Stimulated activated CD8-positive, alpha-beta memory T cell treated with anti-CD3 and anti-CD28 coated beads, Interleukin-15, amount 100 ng/mL, for 1 hour (primary cell): ENCODE results near the gene FGFR2.

Source experiments
- DNase-seq: peaks from one replicate; pipeline ENCODE4 v3.0.0-alpha.2; 2020; ENCODE audit warnings: low read depth

Gene FGFR2

DNA sequence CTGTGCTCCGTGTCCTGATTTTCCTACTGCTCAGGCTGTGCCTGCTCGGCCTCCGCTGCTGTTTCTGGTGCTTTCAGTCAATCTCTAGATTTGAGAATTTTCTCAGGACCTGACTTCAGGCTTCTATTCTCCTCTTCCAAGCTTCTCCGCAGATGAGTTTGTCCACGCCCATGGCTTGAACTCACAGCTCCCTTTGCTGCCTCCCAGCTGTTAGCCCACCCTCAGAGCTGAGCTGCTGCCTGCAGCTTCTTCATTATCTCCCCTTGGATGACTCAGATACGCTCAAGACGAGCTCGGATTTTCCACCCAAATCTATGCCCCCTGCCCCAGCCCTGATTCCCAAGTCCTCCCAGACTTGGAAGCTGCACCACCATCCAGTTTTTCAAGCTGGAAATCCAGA, 104.7 kb downstream of the FGFR2 start:
- no peak for DNase-seq

- DNase-seq = no peak
These were observed 107.2 kb downstream of the FGFR2 start for GRCh38 chr10:121490871-121491519.

DNA sequence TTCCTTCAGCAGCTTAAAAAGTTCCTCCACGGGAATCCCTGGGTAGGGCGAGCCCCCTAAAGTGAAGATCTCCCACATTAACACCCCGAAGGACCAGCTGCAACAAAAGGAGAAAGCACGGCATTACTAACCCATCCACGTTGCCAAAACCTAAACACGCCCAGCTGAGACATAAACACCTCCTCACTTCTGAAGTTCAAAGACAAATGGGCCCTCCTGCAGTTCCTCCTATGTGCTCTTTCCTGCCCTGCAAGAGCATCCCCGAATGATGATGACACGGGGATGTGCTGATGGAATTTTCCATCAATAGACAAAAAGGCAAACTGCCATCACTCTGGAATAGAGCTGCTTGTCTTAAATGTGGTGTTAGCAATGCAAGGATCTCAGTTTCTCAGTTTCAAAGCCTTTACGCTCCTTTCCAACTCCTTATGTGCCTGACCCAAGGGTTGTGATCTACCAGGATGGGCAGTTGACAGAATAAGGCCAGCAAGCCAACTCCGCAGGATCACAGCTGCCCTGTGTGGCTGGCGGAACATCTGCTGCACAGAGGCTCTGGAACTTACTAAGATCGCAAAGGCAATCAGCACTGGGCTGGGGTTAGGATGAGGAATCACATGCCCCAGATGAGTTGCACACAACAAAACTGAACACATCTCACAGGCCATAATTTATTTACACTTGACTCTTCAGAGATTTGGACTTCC, 112.7 kb downstream of the FGFR2 start:
- DNase-seq = no peak

DNA sequence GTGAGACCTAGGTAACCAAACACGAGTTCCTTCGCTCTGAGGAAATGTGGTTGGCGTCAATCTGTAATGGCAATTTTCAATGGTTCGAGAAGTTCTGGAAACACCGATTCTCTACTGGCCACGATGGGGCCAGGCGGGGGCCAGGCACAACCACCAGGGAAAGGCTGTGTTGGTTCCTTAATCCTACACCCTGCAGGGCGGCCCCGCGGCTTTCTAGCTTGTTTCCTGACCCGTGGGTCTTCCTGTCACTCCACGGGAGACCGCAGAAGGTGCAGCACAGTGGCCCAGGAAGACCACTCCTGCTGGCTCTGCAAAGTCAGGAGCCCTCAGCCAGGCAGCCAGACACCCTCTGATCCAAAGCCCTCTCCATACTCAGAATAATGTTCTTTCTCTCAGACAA, 113.4 kb downstream of the FGFR2 start:
- no peak for DNase-seq

- DNase-seq = no peak
These were observed 113.8 kb downstream of the FGFR2 start for GRCh38 chr10:121484401-121484800.

- no peak for DNase-seq
These were observed 117.1 kb downstream of the FGFR2 start for GRCh38 chr10:121481180-121481579.

DNA sequence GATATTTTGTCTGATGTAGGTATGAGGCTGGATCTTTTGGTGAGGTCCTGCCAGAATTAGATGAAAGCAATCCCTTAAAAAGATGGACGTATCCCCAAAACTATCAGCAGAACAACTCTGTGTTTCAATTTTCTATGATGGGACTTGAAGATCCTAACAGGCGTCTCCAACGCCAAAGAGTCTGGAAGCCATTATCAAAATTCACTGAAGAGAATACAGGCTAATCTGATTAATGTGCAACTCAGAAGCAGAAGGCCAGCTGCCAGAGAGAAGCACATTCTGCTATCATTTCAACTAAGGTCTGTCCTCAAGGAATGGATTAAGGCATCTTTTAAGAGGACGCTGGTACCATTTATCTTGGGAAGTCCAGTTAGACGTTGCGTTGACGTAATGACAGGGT, 119.7 kb downstream of the FGFR2 start:
- DNase-seq = no peak

- DNase-seq = no peak
These were observed 128.2 kb downstream of the FGFR2 start for GRCh38 chr10:121469797-121470606.

DNA sequence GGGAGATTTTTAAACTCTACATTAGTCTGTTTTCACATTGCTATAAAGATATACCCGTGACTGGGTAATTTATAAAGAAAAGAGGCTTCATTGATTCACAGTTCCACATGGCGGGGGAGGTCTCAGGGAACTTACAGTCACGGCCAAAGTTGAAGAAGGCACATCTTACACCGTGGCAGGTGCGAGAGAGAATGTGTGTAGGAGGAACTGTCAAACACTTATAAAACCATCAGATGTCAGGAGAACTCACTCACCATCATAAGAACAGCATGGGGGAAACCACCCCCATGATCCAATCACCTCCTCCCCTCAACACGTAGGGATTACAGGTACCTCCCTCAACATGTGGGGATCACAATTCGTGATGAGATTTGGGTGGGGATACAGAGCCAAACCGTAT, 129.5 kb downstream of the FGFR2 start:
- no peak for DNase-seq

DNA sequence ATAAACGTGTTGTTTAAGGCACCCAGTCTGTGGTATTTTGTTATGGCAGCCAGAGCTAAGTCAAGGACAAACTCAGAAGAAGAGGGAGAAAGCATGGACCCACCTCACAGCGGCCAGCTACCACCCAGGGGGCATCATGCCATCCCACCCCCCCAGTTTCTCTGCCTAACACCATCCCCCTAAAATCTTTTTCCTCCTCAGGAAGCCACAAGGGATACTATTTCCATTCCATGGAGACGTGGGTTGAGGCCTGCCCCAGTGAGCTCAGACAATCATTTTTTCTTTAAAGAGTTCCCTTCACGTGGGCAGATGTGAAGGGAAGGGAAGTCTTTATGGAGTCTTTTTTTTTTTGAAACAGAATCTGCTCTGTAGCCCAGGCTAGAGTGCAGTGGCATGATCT, 131.8 kb downstream of the FGFR2 start:
- DNase-seq = no peak

DNA sequence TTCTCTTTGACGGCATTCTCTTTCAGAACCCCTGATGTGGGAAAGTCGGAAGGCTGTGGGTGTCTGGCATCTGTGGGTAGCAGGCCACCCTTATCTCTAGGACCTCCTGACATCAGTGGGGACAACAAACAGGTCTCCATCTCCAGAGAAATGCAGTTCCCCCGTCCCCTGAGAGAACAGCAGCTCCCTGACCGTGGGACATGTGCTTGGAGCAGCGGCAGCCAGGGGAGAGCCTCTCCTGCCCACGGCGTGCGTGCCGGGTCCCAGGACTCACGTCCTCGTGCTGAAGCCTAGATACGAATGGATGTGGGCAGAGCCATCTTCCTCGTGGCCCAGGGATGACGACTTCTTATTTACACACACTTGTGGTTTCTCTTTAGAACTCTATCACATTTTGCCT, 133.0 kb downstream of the FGFR2 start:
- DNase-seq = no peak

GRCh38 chr10:121464517-121464916, 133.7 kb downstream of the FGFR2 start:
- DNase-seq = no peak

GRCh38 chr10:121462955-121463354, 135.3 kb downstream of the FGFR2 start:
- DNase-seq = no peak

GRCh38 chr10:121462281-121462680, 136.0 kb downstream of the FGFR2 start:
- DNase-seq = no peak

DNA sequence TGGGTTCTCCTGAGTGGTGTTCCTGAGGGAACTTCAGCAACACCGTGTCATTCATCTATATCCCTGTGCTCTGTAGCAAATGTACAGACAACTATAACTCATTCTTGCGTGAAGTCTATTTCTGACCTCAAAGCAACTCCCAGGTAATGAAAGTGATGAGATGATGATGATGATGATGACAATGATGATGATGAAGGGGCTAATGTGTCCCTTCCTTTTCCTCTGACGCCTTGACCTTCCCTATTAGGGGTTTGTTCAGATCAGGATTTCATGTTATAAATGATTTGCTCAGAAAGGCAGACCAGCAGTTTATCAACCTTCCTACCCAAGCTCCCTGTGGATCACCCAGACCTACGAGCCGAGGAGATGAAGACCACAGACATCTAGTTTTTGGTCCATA, 136.9 kb downstream of the FGFR2 start:
- no peak for DNase-seq

DNA sequence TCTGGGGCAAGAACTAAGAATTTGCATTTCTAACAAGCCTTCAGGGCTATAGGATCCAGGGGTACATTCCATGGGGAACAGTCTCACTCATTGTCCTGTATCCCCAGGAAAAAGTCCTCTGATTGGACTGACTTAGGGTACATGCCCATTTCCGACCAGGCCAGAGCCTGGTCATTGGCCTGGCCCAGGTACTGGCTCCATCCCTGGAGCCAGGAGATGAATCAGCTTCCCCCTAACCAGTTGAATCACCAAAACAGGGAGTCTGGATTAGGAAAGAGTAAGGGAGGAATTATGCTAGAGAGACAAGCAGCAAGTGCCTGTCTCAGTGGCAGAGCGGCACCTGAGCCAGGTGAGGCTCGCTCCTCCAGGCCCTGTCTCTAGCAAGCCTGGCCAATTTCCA, 137.5 kb downstream of the FGFR2 start:
- DNase-seq = no peak

DNA sequence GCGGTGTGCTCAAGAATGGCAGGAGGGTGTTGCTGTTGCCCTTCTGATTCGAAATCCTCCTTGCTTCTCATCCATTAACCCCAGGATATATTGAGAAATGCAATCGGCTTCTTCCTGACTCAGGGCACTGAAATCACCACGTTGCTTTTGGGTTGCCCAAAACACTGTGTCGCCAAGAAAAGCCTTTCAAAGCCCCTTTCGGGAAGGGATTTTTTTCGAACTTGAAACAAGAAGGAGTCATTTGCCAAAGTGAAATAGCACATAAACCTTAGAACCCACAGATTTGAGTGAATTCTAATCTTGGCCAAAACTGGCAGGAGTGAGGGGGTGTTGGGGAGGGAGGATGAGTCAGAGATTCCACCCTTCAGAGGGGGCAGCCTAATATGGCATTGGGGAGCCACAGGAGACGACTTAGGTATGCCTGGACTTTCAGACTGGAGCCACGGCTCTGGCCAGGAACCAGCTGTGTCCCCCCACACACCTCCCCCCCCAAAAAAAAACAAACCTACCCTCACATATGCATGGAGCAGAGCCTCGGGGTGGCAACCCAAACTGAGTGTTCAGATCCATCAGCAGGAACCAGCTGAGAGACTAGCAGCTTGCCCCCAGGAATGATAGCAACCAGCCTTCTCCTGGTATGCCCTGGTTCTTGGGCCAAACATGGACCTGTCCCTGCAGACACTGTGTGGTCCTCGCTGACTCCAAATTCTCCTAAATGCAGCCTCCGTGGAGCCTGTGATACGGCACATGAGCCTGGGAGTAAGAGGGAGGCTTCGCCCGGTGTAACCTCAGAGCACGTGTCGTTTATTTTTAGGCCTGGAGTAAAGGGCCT, 138.4 kb downstream of the FGFR2 start:
- DNase-seq = no peak

- no peak for DNase-seq
These were observed 139.0 kb downstream of the FGFR2 start for GRCh38 chr10:121459279-121459621.

GRCh38 chr10:121457729-121458128, 140.5 kb downstream of the FGFR2 start:
- DNase-seq = no peak

DNA sequence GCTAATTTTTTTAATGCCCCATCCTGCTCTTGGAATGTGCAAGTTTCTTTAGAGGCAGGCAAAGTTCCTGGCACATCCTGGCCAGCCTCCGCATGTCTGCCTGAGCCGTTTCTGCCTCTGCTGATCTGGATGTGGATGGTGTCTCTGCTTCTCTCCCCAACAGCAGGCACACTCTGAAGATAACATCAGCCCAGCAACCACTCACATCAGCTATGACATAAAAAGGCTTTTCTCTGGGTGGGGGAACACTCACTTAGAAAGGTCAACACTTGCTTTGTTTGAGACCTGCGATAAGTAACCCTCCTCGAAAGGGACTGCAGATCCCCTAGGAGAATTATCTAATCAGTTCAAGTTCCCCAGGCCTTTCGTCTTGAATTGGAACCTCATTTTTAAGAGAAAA, 142.9 kb downstream of the FGFR2 start:
- DNase-seq = no peak

DNA sequence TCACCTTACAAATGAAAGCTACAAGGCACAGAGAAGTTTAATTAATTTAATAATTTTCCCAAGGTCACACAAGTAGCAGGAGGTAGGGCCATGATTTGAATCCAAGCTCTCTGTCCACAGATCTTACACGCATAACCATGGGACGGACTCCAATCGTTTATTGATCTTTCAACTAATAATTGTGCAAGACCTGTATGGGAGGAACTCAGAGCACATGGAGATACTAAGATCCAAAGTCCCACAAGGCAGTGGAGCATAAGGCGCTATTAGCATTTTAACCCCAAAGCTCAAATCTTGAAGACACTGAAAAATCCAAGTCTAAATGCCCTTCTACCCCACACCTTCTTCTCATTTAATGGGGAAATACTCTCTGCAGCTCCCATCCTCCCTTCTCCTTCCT, 143.5 kb downstream of the FGFR2 start:
- no peak for DNase-seq

GRCh38 chr10:121453160-121453559, 145.1 kb downstream of the FGFR2 start:
- no peak for DNase-seq
